ENCODE results near the gene SULT6B1. TPM values are rescaled to one million over a fixed set of nuclear protein-coding genes. Genes with fewer than 3 reads are reported as not detected.
A peak's percentile ranks its signal among the peaks of the same experiment; 100 is the strongest.
"Not testable (repeated sequence)": the region's sequence is repeated elsewhere in the genome, so short reads cannot be mapped to it uniquely, and the experiment has no call there.

The SULT6B1 gene
- total RNA-seq, 1 donor from 2014 or later = not detected

- peak; percentile 54 for DNase-seq (ENCODE audit: low read depth)
Observed at GRCh38 chr2:37196320-37197195, 8.1 kb upstream of the SULT6B1 start, which contains the start of gene CEBPZOS. Gene CEBPZOS (plus strand): TSS chr2:37196496. CDS start chr2:37199705, 3,209 bp downstream.

GRCh38 chr2:37195862-37196319 is 7.4 kb upstream of the SULT6B1 start:
- not testable (repeated sequence) for DNase-seq (ENCODE audit: low read depth)

GRCh38 chr2:37192551-37192950 is 4.1 kb upstream of the SULT6B1 start:
- no peak for DNase-seq (ENCODE audit: low read depth)

GRCh38 chr2:37191747-37192146 is 3.3 kb upstream of the SULT6B1 start:
- no peak for DNase-seq (ENCODE audit: low read depth)

GRCh38 chr2:37191253-37191652 is 2.8 kb upstream of the SULT6B1 start:
- DNase-seq (ENCODE audit: low read depth) = no peak

- no peak for DNase-seq (ENCODE audit: low read depth)
Observed at GRCh38 chr2:37190290-37190689, 1.8 kb upstream of the SULT6B1 start.

GRCh38 chr2:37189452-37190153 is 1.1 kb upstream of the SULT6B1 start:
- DNase-seq (ENCODE audit: low read depth) = peak; percentile 92

- DNase-seq (ENCODE audit: low read depth) = peak; percentile 31
Observed at GRCh38 chr2:37181726-37182684, 6.5 kb downstream of the SULT6B1 start.

GRCh38 chr2:37180640-37181039 is 7.8 kb downstream of the SULT6B1 start:
- no peak for DNase-seq (ENCODE audit: low read depth)

- no peak for DNase-seq (ENCODE audit: low read depth)
Observed at GRCh38 chr2:37180006-37180639, 8.3 kb downstream of the SULT6B1 start.

- DNase-seq (ENCODE audit: low read depth) = no peak
Observed at GRCh38 chr2:37173741-37174140, 14.7 kb downstream of the SULT6B1 start.

GRCh38 chr2:37171624-37171950 is 16.9 kb downstream of the SULT6B1 start:
- DNase-seq (ENCODE audit: low read depth) = no peak

- peak; percentile 46 for DNase-seq (ENCODE audit: low read depth)
Observed at GRCh38 chr2:37168217-37168981, 20.1 kb downstream of the SULT6B1 start.

- DNase-seq (ENCODE audit: low read depth) = peak; percentile 25
Observed at GRCh38 chr2:37167636-37168180, 20.8 kb downstream of the SULT6B1 start.

- no peak for DNase-seq (ENCODE audit: low read depth)
Observed at GRCh38 chr2:37164757-37165156, 23.7 kb downstream of the SULT6B1 start.

- DNase-seq (ENCODE audit: low read depth) = peak; percentile 67
Observed at GRCh38 chr2:37156857-37157714, 31.4 kb downstream of the SULT6B1 start, which contains the start of gene EIF2AK2. Gene EIF2AK2 (minus strand): TSS chr2:37156980. CDS start chr2:37147806, 9,174 bp downstream.

- DNase-seq (ENCODE audit: low read depth) = peak; percentile 35
Observed at GRCh38 chr2:37156071-37156856, 32.2 kb downstream of the SULT6B1 start.

GRCh38 chr2:37154785-37155184 is 33.7 kb downstream of the SULT6B1 start:
- no peak for DNase-seq (ENCODE audit: low read depth)
